Glutamatergic neuron (in vitro differentiated cells): ENCODE results near the gene RNF113A. TPM values are rescaled to one million over a fixed set of nuclear protein-coding genes. Genes with fewer than 3 reads are reported as not detected.

Experiments used
- DNase-seq: peaks from one replicate; pipeline ENCODE4 v3.0.0; 2022
- H3K27ac Mint-ChIP-seq: one replicate; pipeline ENCODE4 v1.8.0; 2020; ENCODE audit warnings: mild to moderate bottlenecking, mixed read lengths, inconsistent platforms; ENCODE audit not compliant: unreplicated experiment
- H3K27me3 Mint-ChIP-seq: one replicate; pipeline ENCODE4 v1.8.0; 2020; ENCODE audit warnings: mild to moderate bottlenecking, moderate library complexity, mixed read lengths, inconsistent platforms; ENCODE audit not compliant: unreplicated experiment
- H3K36me3 Mint-ChIP-seq: one replicate; pipeline ENCODE4 v1.8.0; 2020; ENCODE audit warnings: mild to moderate bottlenecking, mixed read lengths, inconsistent platforms; ENCODE audit not compliant: unreplicated experiment
- H3K4me1 Mint-ChIP-seq: one replicate; pipeline ENCODE4 v1.8.0; 2020; ENCODE audit warnings: mild to moderate bottlenecking, low read depth, mixed read lengths, inconsistent platforms; ENCODE audit not compliant: unreplicated experiment
- H3K4me3 Mint-ChIP-seq: one replicate; pipeline ENCODE4 v1.8.0; 2020; ENCODE audit warnings: mild to moderate bottlenecking, mixed read lengths, inconsistent platforms; ENCODE audit not compliant: unreplicated experiment
- H3K9me3 Mint-ChIP-seq: one replicate; pipeline ENCODE4 v1.8.0; 2020; ENCODE audit warnings: mild to moderate bottlenecking, moderate library complexity, mixed read lengths, inconsistent platforms; ENCODE audit not compliant: unreplicated experiment
- total RNA-seq: library from RNA; stranded (reverse); fragmentation: NEBNext Ultra II Directional; extraction: Animal tissue kit (Norgen Biotek cat#: 25700); gene quantifications from one replicate; pipeline ENCODE4 v1.2.1, GENCODE V29; 2021; ENCODE audit not compliant: unreplicated experiment
- TF ChIP-seq, protein P1 (sequence below): fragments of 200-600 bp; sonication (generic); IDR thresholded peaks from one replicate; pipeline ENCODE4 v1.5.0; 2021; ENCODE audit not compliant: partially characterized antibody, unreplicated experiment

The RNF113A gene
- total RNA-seq, 1 donor from 2014 or later, result 19.1 TPM

DNA sequence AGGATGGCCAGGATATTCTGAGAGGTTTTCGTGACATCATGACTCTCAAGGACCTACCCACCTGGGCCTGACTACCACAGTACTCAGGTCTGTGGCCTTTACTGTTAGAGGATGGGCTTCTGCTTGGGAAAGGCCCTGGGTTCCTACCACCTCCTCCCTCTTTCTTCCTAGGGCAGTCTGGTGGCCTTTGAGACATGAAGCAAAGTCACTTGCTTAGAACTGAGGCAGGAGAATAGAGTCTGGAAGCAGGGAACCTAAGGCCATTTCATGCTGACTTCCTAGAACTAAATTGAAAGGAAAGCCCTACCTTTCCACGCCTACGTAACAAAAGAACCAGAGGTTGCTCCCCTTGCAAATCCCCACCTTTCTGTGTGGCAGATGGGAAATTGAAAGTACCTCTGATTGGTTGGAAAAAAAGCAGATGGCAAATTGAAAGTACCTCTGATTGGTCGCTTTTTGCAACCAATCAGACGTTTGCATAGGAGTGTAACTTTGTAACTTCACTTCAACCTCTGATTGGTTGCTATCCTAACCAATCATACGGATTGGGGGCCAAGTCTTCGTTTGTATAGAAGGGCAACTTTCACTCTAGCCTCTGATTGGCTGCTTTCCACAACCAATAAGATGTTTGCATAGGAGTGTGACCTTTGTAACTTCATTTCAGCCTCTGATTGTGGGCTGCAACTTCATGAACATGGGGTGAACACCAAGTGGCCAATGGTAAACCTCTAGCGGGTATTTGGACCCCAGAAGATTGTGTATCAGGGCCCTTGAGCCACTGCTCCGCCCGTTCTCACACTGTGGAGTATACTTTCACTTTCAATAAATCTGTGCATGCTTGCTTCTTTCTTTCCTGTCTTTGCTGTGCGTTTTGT is 14.3 kb upstream of the RNF113A start:
- no peaks in the 10 kb centered on the region for H3K4me1 Mint-ChIP-seq
- no peak overlapping the region for H3K4me3 Mint-ChIP-seq
- no peaks in the 10 kb centered on the region for H3K27me3 Mint-ChIP-seq
- no peaks in the 10 kb centered on the region for H3K36me3 Mint-ChIP-seq
- DNase-seq, result no peak
- TF ChIP-seq, protein P1, sequence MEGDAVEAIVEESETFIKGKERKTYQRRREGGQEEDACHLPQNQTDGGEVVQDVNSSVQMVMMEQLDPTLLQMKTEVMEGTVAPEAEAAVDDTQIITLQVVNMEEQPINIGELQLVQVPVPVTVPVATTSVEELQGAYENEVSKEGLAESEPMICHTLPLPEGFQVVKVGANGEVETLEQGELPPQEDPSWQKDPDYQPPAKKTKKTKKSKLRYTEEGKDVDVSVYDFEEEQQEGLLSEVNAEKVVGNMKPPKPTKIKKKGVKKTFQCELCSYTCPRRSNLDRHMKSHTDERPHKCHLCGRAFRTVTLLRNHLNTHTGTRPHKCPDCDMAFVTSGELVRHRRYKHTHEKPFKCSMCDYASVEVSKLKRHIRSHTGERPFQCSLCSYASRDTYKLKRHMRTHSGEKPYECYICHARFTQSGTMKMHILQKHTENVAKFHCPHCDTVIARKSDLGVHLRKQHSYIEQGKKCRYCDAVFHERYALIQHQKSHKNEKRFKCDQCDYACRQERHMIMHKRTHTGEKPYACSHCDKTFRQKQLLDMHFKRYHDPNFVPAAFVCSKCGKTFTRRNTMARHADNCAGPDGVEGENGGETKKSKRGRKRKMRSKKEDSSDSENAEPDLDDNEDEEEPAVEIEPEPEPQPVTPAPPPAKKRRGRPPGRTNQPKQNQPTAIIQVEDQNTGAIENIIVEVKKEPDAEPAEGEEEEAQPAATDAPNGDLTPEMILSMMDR, result no peak
- H3K9me3 Mint-ChIP-seq, result no peaks in the 10 kb centered on the region
- no peak overlapping the region for H3K27ac Mint-ChIP-seq

DNA sequence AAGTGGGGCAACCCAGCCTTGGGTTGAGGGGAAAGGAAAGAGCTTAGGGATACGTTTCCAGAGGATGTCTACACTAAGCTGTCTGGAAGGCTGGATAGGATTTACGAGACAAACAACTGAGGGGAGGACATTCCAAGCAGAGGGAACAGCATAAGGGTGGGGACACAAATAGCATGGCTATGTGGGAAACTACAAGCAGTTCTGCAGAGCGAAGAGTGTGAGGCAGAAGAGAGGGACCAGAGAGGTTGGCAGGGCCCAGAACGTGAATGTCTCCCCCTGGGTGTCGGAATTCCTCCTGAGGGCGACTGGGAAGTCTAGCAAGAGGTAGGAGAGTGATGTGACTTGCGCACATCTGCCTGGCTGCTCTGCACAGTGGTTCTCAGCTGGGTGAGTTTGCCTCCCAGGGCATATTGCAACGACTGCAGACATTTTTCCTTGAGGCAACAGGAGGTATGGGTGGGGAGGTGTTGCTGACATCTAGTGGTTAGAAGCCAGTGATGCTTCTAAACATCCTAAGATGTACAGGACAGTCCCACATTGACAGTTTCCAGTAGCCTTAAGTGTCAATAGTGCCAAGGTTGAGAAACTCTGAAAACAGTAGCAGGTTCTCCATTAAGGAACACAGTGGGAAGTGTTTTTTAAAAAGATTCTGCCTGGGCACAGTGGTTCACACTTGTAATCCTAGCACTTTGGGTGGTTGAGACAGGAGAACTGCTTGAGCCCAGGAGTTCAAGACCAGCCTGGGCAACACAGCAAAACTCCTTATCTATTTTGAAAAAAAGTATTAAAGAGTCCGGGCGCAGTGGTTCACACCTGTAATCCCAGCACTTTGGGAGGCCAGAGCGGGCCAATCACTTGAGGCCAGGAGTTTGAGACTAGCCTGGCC is 9.3 kb upstream of the RNF113A start:
- Mint-ChIP-seq H3K4me1 (no peaks in the 10 kb centered on the region), H3K27me3 (no peaks in the 10 kb centered on the region), H3K36me3 (no peaks in the 10 kb centered on the region), H3K4me3 (no peak overlapping the region), H3K27ac (peak overlapping the region; percentile 62), H3K9me3 (peaks cover 3% of the 10 kb centered on the region)
- peak; percentile 18 for DNase-seq
- TF ChIP-seq, protein P1, result peak; percentile 34

DNA sequence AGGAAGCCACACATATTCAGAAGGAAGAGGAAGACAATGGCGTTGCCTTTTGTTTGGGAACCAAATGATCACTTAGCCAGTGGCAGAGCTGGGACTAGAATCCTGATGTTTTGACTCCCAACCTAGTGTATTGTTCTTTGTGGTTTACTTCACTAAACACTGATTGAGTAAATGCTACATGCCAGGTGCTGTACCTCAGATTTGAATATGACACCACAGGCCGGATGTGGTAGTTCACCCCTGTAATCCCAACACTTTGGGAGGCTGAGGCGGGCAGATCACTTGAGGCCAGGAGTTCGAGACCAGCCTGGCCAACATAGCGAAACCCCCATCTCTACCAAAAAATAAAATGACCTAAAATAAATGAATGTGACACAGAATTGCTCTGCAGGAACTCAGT is 8.5 kb upstream of the RNF113A start:
- Mint-ChIP-seq H3K27ac (no peak overlapping the region), H3K27me3 (no peaks in the 10 kb centered on the region), H3K4me1 (no peaks in the 10 kb centered on the region), H3K4me3 (no peak overlapping the region), H3K36me3 (no peaks in the 10 kb centered on the region), H3K9me3 (peaks cover 3% of the 10 kb centered on the region)
- DNase-seq, result no peak
- TF ChIP-seq, protein P1, result no peak

DNA sequence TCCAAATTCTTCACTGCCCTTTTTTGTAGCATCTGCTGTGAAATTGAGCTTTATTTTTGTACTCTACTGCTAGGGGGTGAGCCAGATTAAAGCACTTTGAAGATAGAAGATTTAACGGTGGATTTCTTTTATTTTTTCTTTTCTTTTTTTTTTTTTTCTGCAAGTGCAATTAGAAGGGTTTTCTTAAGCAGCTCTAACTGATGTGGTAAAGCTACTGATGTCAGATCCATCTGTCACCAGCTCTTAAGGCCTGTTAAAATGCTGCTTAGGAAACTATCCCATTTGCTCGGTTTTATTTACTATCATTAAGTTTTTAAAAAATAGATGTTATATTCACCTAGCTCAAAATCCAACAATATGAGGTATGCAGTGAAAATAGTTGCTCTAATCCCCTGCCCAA is 7.2 kb upstream of the RNF113A start:
- TF ChIP-seq, protein P1, result no peak

More for the DNA sequence above, 7.2 kb upstream of the RNF113A start:
- no peaks in the 10 kb centered on the region for H3K36me3 Mint-ChIP-seq
- no peaks in the 10 kb centered on the region for H3K27me3 Mint-ChIP-seq
- no peak for DNase-seq
- H3K4me1 Mint-ChIP-seq, result no peaks in the 10 kb centered on the region
- peaks cover 3% of the 10 kb centered on the region for H3K9me3 Mint-ChIP-seq
- H3K27ac Mint-ChIP-seq, result no peak overlapping the region
- no peak overlapping the region for H3K4me3 Mint-ChIP-seq
